GM21528 (cell line): Measurements from ENCODE around the gene SEC11C.
"Not testable (repeated sequence)": the region's sequence is repeated elsewhere in the genome, so short reads cannot be mapped to it uniquely, and the experiment has no call there.

ENCODE experiments used
- ATAC-seq: cut with Tn5 transposase; IDR thresholded peaks from one replicate; pipeline ENCODE4 v1.9.1; 2021; ENCODE audit warnings: mild to moderate bottlenecking, moderate library complexity; ENCODE audit not compliant: unreplicated experiment, low FRiP score

SEC11C gene

DNA sequence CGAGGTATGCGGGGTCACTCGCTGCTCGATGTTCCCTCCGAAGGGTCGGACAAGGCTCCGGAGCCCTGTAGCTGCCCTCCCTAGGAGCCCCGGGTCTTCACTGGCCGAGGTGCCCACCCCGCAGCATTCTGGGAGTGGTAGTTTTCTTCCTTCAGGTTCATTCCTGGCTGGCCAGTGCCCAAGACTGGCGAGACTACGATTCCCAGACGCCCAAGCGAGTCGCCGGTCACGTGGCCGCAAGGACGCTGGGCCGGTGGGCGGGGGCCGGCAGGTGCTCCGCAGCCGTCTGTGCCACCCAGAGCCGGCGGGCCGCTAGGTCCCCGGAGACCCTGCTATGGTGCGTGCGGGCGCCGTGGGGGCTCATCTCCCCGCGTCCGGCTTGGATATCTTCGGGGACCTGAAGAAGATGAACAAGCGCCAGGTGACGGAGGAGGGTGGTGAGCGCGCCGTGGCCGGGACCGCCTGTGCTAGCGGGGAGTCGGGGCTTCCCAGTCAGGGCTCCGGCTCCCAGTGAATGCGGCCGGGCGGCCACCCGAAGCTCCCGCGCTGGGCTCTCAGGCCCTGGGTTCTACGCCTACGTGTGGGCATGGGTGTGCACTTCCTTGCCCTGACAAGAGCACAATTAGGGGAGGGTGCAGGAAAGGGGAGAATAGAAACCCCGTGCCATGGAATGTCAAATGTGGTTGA lies at the start of gene SEC11C:
TSS of gene SEC11C (plus strand) at position 270 of the 687 bp plus-strand sequence. CDS start at position 335, 65 bp downstream.
- ATAC-seq = peak; percentile 88

DNA sequence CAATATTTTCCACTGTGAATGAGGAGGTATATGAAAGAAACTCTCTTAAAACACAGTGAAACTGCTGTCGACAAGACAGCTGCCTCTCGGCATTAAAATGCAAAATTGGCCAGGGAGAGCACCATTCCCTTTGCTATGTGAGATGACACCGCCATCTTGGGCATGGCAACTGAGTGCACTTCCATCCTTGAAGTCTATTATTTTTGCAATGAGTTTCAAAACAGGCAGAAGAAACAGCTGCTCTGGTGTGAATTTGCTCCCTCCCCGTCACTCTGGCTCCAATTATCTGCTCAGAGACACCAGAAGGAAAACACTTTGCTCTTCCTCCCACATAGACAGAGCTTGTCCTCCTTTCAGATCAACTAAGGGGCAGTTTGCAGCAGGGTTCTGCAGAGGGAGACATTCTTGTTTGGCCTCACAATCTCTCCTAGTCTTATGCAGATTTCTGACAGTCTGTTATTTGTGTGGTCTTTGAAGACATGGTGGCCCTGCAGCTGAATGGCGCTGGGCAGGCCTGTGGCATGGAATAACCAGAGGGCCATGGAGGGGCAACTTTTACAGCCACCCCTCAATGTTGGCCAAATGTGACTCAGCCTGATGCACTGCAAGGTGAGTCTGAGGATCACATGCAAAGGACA lies 48.6 kb upstream of the SEC11C start:
- no peak for ATAC-seq

DNA sequence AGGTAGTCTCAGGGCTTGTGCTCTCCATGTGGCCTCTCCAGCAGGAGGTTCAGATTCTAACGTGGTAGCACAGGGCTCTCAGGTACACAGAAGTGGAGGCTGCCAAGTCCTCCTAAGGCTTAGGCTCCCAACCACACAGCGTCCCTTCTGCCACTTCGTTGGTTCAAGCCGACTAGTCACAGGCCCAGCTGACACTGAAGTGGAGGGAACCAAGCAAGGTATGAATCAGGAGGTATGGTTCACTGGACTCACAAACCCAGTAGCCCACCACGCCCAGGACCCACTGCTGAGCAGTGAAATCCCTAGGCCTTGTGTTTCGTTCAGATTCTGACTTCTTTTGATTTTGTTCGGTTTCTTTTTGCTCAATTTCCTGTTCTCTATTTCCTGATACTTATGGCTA lies 46.0 kb upstream of the SEC11C start:
- no peak for ATAC-seq

DNA sequence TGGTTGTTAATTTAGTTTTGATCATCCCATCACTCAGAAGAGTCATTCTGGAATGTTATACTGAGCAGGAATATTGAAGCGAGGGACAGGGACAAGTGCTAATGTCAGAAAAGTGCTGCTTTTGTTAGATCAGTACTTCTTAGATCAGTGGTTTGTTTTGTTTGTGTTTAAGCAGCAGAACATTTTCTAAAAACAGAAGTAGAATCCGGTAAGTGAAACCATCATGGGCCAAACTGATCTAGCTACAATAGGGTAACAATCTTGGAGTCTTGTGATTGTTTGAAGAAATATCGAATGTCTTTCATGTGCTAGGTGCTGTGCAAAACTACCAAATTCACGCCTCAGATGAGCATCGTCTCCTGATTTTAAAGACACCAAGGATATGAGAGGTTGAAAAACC lies 45.1 kb upstream of the SEC11C start:
- ATAC-seq = no peak

DNA sequence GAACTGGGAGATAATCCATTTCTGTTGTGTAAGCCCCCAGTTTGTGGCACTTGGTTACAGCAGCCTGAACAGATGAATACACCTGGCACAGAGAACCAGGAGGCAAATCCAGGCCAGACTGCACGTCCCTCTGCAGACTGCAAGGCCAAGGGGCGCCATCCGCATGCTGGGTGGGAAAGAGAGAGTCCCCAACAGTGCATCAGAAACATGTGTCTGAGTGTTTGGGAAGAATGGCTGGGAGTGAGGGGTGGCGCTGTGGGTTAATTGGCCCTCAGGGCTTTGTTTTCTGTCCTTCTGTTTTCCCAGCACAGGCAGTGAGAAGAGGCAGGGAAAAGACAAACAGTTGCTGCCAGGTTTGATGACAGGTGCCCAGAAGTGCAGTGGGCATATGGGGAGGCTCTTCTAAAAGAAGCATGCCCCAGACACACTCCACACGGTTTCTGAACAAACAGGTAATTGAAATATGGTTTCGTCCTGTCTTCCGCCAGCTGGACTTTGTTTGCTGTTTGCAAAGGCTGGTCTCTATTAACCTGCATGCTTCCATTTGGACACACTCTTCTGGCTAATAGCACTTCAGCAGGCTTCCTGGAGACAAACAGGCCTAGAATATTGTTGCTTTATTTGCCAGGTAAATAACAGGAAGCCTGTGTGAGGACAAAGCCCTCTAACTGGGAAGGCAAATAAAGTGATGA lies 43.4 kb upstream of the SEC11C start:
- no peak for ATAC-seq

DNA sequence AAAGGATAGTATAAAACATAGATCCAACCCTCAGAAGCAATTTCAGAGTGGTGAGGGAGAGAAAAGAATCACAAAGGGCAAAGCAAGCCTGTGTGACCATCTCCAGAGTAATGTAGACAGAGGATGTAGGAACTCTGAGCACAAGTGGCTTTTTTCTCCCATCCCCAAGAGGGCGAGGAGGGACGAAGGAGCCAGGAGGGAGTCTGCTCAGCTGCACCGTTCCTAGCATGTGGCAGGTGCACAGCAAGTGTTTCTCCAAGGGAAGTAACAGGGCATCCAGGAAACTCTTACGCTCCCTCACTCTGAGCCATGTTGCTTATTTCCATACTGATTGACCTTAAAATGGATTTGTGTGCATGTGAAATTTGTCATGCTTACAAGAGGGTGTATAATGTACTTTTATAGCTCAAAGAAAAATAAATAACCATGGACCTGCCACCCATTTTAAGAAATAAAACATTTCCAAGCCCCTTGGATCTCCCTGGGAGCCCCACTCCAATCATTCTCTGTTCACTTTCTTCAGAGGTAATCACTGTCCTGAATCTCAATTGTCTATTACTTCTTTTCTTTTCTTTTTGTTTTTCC lies 37.8 kb upstream of the SEC11C start:
- ATAC-seq = no peak

DNA sequence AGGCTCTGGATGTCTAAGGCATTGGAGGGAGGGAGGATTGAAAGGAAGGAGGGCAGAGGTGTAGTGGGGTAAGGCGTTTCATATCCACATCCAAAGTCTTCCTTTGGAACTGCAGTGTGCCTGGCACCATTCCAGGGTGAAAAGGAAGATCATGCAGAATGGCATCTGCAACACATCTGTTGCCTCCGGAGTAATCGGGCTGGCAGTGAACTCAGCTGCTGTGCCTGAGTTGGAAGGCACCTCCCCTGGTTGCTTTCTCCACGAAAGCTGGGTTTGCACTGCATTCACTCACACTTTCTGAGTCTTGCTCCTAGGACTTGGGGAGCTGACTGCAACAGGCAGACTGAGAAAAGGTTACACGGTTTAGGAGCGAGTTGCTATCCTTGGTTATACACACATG lies 30.3 kb upstream of the SEC11C start:
- ATAC-seq = no peak

DNA sequence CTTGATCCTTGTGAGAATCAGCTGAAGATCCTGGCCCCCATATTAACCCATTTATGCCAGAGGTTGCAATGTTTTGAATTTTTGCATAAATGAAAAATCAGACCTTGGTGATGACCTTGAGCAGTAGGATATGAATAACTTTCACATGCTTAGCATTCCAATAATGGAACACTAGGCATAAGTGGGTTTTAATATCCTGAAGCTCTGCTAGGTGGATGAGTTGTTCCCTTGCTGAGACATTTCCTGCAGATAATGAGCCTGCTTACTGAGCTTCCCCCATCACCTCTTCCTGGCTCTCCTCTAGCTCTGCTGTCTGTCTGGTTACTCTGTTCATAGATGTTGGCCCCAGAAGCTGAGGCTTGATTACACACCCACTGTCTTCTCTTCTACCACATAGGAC lies 25.5 kb upstream of the SEC11C start:
- ATAC-seq = no peak

DNA sequence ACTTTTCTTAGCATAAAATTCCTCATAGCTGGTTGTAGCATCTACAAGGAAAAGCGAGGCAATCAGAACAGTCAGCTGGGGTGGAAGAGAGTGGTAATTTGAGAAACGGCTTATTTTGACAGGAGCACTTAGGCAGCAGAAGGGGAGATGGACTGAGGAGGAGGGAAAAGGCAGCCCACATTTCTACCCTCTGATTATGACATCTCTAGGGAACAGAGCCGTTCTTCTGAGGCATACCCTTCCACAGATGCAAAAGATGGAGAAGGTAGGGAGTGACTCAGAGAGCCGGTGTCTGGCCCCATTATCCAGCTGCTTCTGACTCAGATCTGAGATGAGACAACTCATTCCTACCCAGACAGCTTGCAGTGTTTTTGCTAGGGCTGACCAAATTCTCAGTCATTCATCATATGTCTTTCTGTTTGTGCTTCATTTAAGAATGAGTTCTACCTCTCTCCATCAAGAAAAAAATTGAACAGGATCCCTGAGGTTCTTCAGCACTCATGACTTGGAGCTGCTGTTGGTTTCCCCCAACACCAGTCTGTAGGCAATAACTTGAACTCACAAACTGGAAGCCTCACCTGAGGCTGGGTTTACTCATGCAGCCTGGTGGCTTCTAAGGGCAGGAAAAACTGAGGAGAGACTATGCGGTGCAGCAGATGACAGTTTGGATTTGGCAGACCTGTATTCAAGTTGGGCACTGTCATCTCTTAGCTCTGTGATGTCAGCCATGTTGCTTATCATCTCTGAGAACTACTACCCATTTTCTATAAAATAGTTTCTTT lies 15.9 kb upstream of the SEC11C start:
- no peak for ATAC-seq

DNA sequence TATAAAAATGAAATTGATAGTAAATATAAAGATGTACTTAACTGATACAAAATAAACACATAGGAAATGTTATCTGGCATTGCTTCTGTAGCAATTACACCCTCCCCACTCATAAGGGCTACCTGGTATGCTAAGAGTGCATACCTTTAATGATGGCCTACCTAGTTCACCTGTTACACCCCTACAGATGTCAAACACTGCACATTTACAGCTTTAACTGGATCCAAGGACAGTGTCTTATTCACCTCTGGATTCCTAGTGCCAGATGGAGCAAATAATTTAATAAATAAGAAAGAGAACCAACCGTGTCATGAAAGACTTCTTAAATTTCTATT lies 15.3 kb upstream of the SEC11C start:
- ATAC-seq = no peak

DNA sequence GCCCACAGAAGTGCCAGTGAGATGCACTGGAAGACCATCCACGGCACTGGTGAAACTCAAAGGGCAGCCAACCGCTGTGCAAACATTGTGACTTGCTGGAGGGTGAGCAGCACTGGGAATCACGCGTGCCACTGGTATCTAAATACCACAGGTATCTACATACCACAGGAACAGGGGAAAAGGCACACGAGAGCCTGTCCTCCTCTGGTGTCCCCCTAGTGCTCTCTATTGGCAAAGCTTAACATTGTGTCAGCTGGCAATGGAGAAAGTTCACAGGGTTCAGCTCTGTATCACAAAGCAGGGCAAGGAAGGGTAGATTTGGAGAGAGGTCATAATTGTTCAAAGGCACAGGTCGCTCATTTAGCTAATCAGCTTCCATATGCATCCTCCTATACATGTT lies 12.6 kb upstream of the SEC11C start:
- ATAC-seq = no peak

DNA sequence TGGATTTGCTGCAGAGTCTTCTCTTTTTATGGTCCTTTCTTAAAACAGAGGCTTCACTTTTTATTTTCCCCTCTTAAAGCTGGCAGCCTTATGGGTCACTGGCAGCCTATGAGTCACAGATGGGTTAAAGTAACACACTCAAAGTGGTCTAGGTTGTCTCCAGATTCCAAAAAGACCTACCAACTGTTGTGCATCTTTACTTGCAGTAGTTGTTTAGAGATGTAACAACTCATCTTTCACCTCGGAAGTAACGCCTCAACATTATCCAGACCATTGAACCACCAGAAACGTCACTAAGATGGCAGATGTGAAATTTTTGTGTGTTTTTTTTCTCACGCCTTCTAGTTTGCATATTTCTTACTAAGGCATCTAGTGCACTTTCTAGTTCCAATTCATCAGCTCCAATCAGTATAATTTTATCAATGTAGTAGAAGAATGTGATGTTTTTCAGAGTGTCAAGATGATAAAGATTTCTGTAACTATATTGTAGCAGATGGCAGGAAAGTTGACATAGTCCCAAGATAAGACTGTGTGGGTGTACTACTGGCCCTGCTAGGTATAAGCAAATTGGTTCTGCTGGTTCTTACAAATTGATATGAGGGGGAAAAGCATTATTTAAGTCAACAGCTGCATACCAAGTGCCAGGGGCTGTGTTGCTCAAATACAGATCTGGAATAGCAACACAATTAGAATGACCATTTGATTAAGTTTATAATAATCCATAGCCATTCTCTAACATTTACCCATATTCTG lies 9.6 kb upstream of the SEC11C start:
- no peak for ATAC-seq

DNA sequence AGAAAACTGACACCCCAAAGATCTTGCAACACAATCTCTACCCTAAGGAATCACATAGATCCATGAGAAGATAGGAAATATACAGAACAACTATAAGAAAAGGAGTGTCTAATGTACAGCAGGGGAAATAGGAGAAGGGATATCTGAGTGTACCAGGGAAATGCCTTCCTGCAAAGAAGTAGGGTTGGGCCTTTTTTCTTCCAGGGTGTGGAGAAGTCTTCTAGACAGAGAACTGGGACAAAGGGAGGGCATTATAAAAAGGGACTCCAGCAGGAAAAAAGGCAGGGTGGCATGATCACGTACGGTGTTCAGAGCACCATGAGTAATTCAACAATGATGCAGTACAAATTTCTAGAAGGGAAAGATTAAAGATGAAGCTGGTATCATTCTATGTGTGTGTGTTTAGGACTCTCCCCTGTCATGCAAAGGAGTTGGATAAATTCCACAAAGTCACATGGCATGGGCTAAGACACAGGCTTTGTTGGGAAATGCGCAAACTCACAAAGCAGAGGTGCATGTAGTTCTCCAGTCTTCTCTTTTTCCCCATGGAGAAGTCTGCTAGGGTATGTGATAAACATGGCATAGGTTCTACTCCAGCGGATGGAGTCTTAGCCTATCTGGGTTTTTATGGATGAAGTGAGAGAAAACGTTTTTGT lies 6.7 kb upstream of the SEC11C start:
- no peak for ATAC-seq

DNA sequence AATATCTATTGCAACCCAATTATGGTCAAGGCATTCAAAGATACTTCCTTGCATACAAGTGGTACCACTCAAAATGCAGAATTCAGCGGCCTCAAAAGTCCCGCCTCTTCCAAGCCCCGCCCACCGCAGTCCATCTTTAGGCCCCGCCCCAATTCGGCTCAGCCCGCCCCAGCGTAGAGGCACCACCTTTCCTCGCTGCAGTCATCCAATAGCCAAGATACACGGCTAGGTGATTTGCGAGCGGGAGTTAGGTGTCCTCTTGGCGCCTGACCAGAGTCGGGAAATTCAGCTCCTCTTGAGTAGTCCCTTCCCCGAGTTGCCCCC lies 431 bp upstream of the SEC11C start:
- peak; percentile 79 for ATAC-seq

DNA sequence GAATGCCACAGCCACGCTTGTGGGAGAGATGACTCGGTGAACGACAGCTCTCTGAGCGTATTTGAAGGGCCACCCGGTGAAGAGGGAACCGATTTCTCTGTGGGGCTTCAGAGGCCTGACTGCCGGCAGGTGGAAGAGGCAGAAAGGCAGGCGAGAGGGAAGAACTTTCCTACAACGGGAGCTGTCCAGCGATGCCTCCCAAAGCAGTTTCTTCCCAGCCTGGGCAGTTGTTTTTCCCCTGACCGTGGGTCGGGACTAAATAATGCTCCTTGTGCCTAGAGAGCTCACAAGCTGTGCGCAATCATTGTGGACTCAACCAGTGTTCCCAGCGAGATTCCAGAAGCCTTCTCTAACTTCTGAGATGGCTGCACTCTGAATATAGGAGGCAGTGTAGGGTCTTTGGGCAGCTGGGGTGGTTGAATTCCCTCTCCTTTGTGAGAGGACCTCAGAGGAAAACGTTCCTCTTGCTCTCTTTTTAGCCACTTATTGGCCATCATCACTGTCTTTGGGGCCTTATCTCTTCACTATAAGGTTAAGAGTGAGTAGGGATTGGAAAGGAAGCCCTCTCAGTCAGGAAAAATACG lies 710 bp downstream of the SEC11C start:
- ATAC-seq = peak; percentile 10

DNA sequence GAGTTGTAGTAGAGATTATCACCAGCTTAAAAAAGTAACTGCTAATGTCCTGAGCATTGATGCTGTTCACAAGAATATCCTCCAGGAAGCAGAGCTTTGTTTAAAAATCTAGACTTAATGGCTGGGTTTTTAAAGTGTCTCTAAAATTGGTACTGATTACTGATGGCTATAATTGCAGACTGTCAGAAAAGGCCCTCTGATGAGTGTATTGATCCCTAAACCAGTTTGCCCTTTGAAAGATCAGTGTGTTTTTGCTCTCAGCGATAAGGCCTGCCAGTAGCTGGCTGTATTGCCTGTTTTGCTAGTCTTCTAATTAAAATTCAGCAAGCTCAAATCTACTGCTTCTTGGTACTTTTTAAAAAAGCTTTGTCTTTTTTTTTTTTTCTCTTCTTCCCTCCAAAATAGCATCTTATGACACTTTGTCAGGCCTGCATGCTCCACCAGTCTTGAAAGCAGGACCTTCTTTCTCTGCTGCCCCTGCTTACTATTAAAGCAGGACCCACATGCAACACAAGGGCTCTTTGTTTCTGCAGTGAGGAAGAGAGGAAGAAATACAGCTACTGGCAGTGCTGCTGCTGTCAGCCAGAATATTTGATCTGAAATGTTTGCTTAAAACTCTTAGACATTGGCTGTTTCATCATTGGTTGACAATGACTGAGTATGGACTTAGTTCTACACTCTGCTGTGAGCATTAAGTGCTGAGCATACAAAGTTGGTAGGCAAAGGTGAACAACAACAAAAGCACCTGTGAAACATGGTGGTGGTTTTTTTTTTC lies 1.8 kb downstream of the SEC11C start:
- ATAC-seq = no peak

DNA sequence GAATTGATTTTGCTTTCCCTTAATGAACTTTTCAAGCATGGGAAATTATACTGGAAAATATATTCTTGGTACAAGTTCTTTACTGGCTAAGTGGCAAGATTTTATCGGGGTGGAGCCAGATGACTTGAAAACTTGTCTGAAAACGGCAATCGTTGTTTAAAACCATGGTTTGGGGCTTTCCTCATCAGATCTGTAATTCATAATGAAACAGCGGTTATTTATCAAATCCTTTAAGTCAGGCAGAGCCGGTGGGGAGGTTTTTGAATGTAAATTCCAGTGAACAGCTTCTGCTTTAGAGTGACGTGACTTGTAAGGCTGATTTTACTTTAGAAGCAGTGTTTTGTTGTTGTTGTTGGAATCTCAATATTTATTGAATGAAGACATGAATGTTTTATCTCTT lies 2.6 kb downstream of the SEC11C start:
- ATAC-seq = no peak

DNA sequence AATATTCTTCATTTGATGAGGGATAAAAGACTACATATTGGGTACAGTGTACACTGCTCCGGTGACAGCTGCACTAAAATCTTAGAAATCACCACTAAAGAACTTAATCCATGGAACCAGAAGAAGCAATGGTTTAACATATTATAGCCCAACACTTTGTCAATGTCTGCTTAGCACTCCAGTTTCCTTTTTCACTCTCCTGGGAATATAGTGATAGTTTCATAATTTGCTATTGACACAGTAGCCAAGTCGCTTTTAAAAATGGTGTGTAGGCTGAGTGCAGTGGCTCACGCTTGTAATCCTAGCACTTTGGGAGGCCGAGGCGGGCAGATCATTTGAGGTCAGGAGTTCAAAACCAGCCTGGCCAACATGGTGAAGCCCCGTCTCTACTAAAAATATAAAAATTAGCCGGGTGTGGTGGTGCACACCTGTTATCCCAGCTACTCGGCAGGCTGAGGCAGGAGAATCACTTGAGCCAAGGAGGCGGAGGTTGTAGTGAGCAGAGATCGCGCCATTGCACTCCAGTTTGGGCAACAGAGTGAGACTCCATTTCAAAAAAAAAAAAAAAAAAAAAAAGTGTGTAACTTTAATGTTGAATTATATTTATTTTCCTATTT lies 3.2 kb downstream of the SEC11C start:
- ATAC-seq = not testable (repeated sequence)
